OCI-LY1 (cell line): ENCODE data around the gene SLC51B.

Source experiments
- CTCF ChIP-seq: fragments of 200-600 bp; sonication (generic), shearing (Covaris generic); IDR thresholded peaks from 2 replicates; pipeline ENCODE4 v1.5.1; 2017; ENCODE audit warnings: mild to moderate bottlenecking, antibody characterized with exemption, low read length, moderate library complexity, mixed read lengths
- EZH2 ChIP-seq: fragments of 200-600 bp; sonication (generic), shearing (Covaris generic); IDR thresholded peaks from 2 replicates; pipeline ENCODE4 v1.8.0; 2017; ENCODE audit warnings: borderline replicate concordance, mixed run types, mild to moderate bottlenecking, antibody characterized with exemption, low read length, moderate library complexity, mixed read lengths

- peak; percentile 75 for TF ChIP-seq CTCF
- no peak for TF ChIP-seq EZH2
These were observed 12.2 kb upstream of the SLC51B start for GRCh38 chr15:65032801-65033537.
